HAP-1 (cell line): Measurements from ENCODE around the gene TMEM40.
"Not testable (repeated sequence)": the region's sequence is repeated elsewhere in the genome, so short reads cannot be mapped to it uniquely, and the experiment has no call there.

Experiments used
- DNase-seq, 2 experiments: peaks; one replicate each; pipeline ENCODE4 v3.0.0-alpha.2; 2016 to 2020; ENCODE audit warnings: low spot score in 2 of 2
- H3K27me3 ChIP-seq: fragments of 250-450 bp; sonication (Bioruptor Pico); 2 replicates; pipeline ENCODE4 v1.5.1; 2020; ENCODE audit warnings: low read depth, mild to moderate bottlenecking, moderate library complexity
- H3K36me3 ChIP-seq: fragments of 250-450 bp; sonication (Bioruptor Pico); replicated peaks from 2 replicates; pipeline ENCODE4 v1.5.1; 2020; ENCODE audit warnings: mild to moderate bottlenecking
- H3K4me1 ChIP-seq: fragments of 250-450 bp; sonication (Bioruptor Pico); 2 replicates; pipeline ENCODE4 v1.5.1; 2020; ENCODE audit warnings: mild to moderate bottlenecking
- H3K4me3 ChIP-seq: fragments of 250-450 bp; sonication (Bioruptor Pico); 2 replicates; pipeline ENCODE4 v1.5.1; 2020; ENCODE audit warnings: mild to moderate bottlenecking, moderate library complexity
- H3K9me3 ChIP-seq: fragments of 250-450 bp; sonication (Bioruptor Pico); 2 replicates; pipeline ENCODE4 v1.5.1; 2020; ENCODE audit warnings: mild to moderate bottlenecking, moderate library complexity
- in situ Hi-C: fragments of 300-500 bp; cut with MboI; formaldehyde crosslinking; loops from 3 replicates; pipeline ENCODE4 v1.14.3; 2020; ENCODE audit warnings: low sequenced_read_pairs, inconsistent platforms, mixed read lengths

The TMEM40 gene

GRCh38 chr3:12707449-12707848, 51.6 kb downstream of the TMEM40 start:
- Histone ChIP-seq H3K4me1 (no peaks in the 10 kb centered on the region), H3K4me3 (no peak overlapping the region), H3K36me3 (no peaks in the 10 kb centered on the region), H3K9me3 (no peaks in the 10 kb centered on the region), H3K27me3 (peaks cover 3% of the 10 kb centered on the region; the same call in 1 of the 2 replicates)
- DNase-seq = no peak
- in situ Hi-C loops = no loop called here

GRCh38 chr3:12706504-12707253, 52.4 kb downstream of the TMEM40 start:
- H3K4me3 ChIP-seq = no peak overlapping the region
- H3K9me3 ChIP-seq = no peaks in the 10 kb centered on the region
- in situ Hi-C loops = no loop called here

DNA sequence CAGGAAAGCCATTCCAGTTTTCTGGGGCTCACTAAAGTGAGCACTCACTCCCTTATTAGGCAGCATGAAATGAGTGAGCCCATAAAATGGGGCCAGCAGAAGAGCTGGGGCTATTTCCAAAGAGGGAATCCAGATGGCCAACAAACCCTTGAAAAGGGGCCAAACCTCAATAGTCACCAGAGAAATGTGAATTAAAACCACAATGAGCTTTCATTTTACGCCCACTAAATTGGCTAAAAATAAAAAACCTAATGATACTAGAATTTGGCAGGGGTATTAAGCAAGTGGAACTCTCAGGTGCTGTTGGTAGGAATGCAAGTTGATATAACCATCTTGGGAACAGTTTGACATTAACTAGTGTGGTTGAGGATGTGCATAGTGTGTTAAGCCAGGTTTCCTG, 53.1 kb downstream of the TMEM40 start:
- peaks cover 3% of the 10 kb centered on the region; the same call in 1 of the 2 replicates for H3K27me3 ChIP-seq
- no peaks in the 10 kb centered on the region for H3K36me3 ChIP-seq
- H3K4me3 ChIP-seq = no peak overlapping the region
- H3K4me1 ChIP-seq = no peaks in the 10 kb centered on the region
- no peak for DNase-seq
- no peaks in the 10 kb centered on the region for H3K9me3 ChIP-seq
- in situ Hi-C loops = no loop called here

More at GRCh38 chr3:12706504-12707253, 52.4 kb downstream of the TMEM40 start:
- peaks cover 3% of the 10 kb centered on the region; the same call in 1 of the 2 replicates for H3K27me3 ChIP-seq
- H3K36me3 ChIP-seq = no peaks in the 10 kb centered on the region
- peak; percentile 71 to 79 for DNase-seq
- no peaks in the 10 kb centered on the region for H3K4me1 ChIP-seq

- H3K4me1 ChIP-seq = no peaks in the 10 kb centered on the region
- peaks cover 3% of the 10 kb centered on the region; the same call in 1 of the 2 replicates for H3K27me3 ChIP-seq
- H3K36me3 ChIP-seq = no peaks in the 10 kb centered on the region
- DNase-seq = no peak
- in situ Hi-C loops = no loop called here
- H3K4me3 ChIP-seq = no peak overlapping the region
- H3K9me3 ChIP-seq = no peaks in the 10 kb centered on the region
Measured at GRCh38 chr3:12705374-12705926, 53.6 kb downstream of the TMEM40 start.

DNA sequence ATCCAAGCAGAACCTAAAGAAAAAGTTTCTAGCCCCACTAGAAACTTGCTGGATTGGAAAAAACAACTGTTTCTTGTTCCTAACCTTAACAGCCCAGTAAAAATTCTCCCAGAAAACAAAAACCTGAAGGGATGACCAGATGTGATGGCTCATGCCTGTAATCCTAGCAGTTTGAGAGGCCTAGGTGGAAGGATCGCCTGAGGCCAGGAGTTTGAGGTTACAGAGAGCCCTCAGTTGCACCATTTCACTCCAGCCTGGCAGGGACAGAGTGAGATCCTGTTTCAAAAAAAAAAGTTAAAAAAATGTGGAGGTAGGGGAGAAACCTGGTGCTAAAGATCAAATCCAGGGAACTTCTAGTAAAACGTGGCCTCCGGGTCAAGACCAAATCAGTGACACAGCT, 56.6 kb downstream of the TMEM40 start:
- no peak overlapping the region for H3K4me3 ChIP-seq
- H3K27me3 ChIP-seq = no peaks in the 10 kb centered on the region; the same call in 1 of the 2 replicates
- no peak for DNase-seq
- in situ Hi-C loops = no loop called here
- H3K36me3 ChIP-seq = no peaks in the 10 kb centered on the region
- no peaks in the 10 kb centered on the region for H3K9me3 ChIP-seq
- no peaks in the 10 kb centered on the region for H3K4me1 ChIP-seq

DNA sequence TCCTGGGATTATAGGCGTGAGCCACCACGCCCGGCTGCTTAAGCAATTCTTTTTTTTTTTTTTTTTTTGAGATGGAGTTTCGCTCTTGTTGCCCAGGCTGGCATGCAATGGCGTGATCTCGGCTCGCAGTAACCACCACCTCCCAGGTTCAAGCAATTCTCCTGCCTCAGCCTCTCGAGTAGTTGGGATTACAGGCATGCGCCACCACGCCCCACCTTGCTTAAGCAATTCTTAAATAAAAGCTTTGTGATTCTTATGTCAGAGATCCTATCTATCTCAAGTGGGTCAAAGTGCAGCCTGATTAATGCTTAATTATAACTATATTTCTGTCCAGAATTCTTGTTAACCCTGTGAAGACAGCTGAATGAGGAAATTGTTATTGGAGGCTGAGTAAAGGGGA, 57.5 kb downstream of the TMEM40 start:
- H3K4me3 ChIP-seq, H3K36me3 ChIP-seq, H3K9me3 ChIP-seq, H3K27me3 ChIP-seq, H3K4me1 ChIP-seq, in situ Hi-C loops: not testable (repeated sequence)
- DNase-seq = peak in 1 of 2 experiments; percentile 20

GRCh38 chr3:12700800-12701199, 58.3 kb downstream of the TMEM40 start:
- Histone ChIP-seq H3K4me3 (no peak overlapping the region), H3K36me3 (no peaks in the 10 kb centered on the region), H3K9me3 (no peaks in the 10 kb centered on the region), H3K4me1 (no peaks in the 10 kb centered on the region), H3K27me3 (no peaks in the 10 kb centered on the region)
- in situ Hi-C loops = no loop called here
- no peak for DNase-seq

DNA sequence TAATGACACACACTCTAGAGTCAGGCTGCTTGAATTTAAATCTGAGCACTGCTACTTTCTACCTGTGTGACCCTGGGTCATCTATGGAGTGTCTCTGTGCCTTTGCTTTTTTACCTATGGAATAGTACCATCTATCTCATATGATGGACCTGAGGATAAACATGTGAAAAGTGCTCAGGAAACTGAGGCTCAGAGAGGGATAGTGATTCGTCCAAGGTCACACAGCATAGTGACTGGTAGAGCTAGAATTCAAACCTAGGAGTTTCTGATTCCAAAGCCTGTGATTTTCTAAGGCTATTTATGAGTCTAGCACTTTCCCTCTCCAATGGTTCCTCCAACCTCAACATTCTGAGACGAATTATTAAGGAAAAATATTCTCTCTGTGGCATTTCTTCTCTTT, 63.1 kb downstream of the TMEM40 start:
- no peaks in the 10 kb centered on the region for H3K27me3 ChIP-seq
- no peaks in the 10 kb centered on the region for H3K9me3 ChIP-seq
- no peak for DNase-seq
- in situ Hi-C loops = no loop called here
- no peaks in the 10 kb centered on the region; the same call in 1 of the 2 replicates for H3K4me1 ChIP-seq
- H3K4me3 ChIP-seq = no peak overlapping the region
- no peaks in the 10 kb centered on the region for H3K36me3 ChIP-seq

GRCh38 chr3:12695112-12695511, 63.9 kb downstream of the TMEM40 start:
- Histone ChIP-seq H3K4me3 (no peak overlapping the region), H3K36me3 (no peaks in the 10 kb centered on the region), H3K9me3 (no peaks in the 10 kb centered on the region), H3K27me3 (no peaks in the 10 kb centered on the region), H3K4me1 (no peaks in the 10 kb centered on the region; the same call in 1 of the 2 replicates)
- no peak for DNase-seq
- in situ Hi-C loops = no loop called here

DNA sequence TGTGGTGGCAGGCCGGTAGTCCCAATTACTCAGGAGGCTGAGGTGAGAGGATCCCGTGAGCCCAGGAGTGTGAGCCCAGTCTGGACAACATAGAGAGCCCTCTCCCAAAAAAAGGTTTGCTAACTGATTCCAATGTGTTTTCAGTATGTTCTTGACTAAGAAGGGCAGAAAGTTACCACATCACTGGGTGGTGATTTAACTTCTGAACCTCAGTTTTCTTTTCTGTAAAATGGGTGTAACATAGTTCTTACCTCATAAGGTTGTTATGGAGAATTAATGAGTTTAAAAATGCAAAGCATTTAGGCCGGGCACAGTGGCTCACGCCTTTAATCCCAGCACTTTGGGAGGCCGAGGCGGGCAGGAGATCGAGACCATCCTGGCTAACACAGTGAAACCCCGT, 66.6 kb downstream of the TMEM40 start:
- DNase-seq = no peak
- Histone ChIP-seq H3K4me3 (no peak overlapping the region), H3K36me3 (no peaks in the 10 kb centered on the region), H3K27me3 (no peaks in the 10 kb centered on the region), H3K4me1 (no peaks in the 10 kb centered on the region; the same call in 1 of the 2 replicates), H3K9me3 (no peaks in the 10 kb centered on the region)
- in situ Hi-C loops = no loop called here

GRCh38 chr3:12689997-12690711, 68.9 kb downstream of the TMEM40 start:
- no peaks in the 10 kb centered on the region for H3K36me3 ChIP-seq
- no peaks in the 10 kb centered on the region for H3K27me3 ChIP-seq
- no peak overlapping the region for H3K4me3 ChIP-seq
- DNase-seq = no peak
- no peaks in the 10 kb centered on the region for H3K9me3 ChIP-seq
- in situ Hi-C loops = no loop called here
- H3K4me1 ChIP-seq = no peaks in the 10 kb centered on the region; the same call in 1 of the 2 replicates

DNA sequence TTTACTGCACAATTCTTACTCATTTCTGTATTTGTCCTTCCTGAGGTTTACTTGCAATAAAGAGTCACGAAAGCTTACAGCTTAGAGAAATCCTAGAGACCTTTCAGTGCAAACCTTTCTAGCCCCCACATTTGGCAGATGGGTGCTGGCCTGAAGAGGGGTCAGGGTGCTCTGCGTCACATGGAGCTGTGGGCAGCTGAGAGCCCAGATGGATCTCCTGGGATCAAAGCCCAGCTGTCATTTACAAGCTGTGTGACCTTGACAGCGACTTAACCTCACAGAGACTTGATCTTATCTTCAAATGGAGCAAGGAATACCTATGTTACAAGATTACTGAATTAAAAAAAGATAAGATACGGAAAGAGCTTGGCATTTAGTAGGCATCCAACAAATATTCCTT, 71.1 kb downstream of the TMEM40 start:
- DNase-seq = no peak
- no peaks in the 10 kb centered on the region; the same call in 1 of the 2 replicates for H3K4me1 ChIP-seq
- H3K4me3 ChIP-seq = no peak overlapping the region
- no peaks in the 10 kb centered on the region for H3K9me3 ChIP-seq
- in situ Hi-C loops = no loop called here
- H3K27me3 ChIP-seq = no peaks in the 10 kb centered on the region
- no peaks in the 10 kb centered on the region for H3K36me3 ChIP-seq

GRCh38 chr3:12686096-12686495, 73.0 kb downstream of the TMEM40 start:
- no peaks in the 10 kb centered on the region for H3K9me3 ChIP-seq
- no peaks in the 10 kb centered on the region for H3K36me3 ChIP-seq
- no peaks in the 10 kb centered on the region for H3K27me3 ChIP-seq
- H3K4me1 ChIP-seq = no peaks in the 10 kb centered on the region
- in situ Hi-C loops = no loop called here
- DNase-seq = no peak
- H3K4me3 ChIP-seq = no peak overlapping the region
